ENCODE measurements around the gene ZNF101.

DNA sequence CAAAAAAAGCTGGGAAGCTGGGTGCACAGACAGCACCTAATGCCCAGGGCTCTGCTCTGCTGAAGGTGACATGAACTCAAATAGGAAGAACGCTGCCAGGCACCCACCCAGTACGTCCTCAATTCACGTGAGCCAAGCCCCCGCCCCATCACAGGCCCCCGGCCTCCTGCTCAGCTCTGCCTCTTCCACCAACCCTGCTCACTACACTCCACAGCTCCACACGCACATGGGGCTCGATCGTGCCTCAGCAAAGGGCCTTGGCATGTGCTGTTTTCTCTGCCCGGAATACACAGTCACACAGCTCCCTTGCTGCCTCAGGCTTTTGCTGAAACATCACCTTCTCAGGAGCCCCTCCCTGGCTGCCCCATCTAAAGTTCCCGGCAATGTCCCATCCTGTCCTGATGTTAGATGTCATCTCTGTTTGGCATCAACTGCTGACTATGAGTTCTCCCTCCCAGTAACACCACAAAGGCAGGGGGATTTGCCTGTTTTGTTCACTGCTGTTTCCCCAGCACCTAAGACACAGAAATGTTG lies 7.4 kb upstream of the ZNF101 start:
- TF ChIP-seq POLR2AphosphoS5 (IDR thresholded peaks at IDR 0.05; ENCODE audit: low read depth, low read length): no peak
- TF ChIP-seq TAF1 (IDR thresholded peaks at IDR 0.05; ENCODE audit: borderline replicate concordance, low read depth, low read length): no peak

Measured in GM12892 (cell line).